ENCODE measurements around the gene ZFAND2B. TPM values are rescaled to one million over a fixed set of nuclear protein-coding genes. Genes with fewer than 3 reads are reported as not detected.

The ZFAND2B gene
- total RNA-seq, 1 donor from 2014 or later = 18.4 TPM

DNA sequence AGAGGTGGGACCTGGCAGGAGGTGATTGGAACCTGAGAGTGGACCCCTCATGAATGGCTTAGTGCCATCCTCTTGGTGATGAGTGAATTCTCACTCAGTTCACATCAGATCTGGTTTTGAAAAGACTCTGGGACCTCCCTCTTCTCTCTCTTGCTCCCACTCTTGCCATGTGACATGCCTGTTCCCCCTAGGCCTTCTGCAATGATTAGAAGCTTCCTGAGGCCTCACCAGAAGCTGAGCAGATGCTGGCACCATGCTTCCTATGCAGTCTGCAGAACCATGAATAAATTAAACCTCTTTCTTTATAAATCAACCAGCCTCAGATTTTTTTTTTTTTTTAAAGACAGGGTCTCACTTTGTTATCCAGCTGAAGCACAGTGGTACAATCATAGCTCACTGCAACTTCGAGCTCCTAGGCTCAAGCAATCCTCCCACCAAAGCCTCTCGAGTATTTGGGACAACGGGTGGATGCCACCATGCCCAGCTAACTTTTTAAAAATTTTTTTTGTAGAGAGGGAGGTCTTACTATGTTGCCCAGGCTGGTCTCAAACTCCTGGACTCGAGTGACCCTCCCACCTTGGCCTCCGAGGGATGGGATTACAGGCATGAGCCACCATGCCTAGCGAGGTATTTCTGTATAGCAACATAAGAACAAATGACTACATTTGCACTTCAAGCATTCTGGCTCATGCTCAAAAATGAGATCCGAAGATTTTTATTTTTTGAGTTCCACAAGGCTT lies 2.0 kb upstream of the ZFAND2B start:
- DNase-seq (ENCODE audit: low read depth) = no peak

DNA sequence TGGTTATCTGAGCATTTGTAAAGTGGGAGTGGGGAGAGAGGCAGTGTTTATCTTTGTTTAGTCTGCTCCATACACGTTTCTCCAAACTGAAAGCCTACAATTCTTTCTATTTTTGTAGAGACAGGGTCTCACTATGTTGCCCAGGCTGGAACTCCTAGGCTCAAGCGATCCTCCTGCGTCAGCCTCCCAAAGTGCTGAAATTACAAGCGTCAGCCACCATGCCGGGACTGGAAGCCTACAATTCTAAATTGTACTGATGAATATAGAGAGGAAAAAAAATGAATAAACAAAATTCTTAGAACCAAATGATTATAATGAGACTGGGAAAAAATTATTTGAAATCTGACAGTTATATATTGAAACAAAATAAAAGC lies 1.4 kb upstream of the ZFAND2B start:
- DNase-seq (ENCODE audit: low read depth) = no peak

DNA sequence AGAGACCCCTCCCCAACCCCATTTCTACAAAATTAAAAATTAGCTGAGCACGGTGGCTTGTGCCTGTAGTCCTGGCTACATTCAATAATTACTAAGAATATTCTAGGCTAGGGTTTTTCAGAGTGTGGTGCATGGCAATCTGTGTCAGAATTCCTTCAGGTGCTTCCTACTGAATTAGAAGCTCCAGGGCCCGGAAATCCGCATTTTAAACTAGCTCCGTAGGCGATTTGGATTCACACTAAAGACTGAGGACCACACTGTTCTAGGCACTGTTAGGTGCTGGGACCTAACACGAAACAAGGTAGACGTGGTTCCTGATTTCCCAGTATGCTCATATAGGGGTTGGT lies 628 bp upstream of the ZFAND2B start:
- DNase-seq (ENCODE audit: low read depth) = no peak

DNA sequence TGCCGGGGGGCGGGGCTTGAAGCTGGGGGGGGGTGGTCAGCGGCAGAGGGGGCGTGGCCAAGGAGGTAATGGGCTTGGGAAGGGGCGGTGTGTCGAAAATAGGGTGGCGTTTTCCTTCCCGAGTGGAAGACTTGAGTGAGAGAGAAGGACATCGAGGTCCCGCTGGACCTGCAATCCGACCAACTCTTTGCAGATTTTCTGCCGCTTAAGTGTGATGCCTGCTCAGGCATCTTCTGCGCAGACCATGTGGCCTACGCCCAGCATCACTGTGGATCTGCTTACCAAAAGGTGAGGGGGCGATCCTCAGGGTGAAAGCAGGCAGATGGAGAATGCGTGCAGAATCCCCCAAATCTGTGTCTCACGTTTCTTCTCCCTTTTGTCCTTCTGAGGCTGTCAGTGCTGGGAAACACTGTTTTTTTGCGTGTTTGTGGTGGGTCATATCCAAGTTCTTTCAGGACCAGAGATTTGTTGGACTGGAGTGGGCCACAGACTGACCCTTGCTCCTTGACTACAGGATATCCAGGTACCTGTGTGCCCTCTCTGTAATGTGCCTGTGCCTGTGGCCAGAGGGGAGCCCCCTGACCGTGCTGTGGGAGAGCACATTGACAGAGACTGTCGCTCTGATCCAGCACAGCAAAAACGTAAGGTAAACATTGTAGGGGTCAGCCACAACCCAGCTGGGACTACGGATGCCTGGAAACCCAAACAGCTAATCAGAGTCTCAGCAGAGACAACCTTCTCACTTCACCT lies 727 bp downstream of the ZFAND2B start:
- no peak for DNase-seq (ENCODE audit: low read depth)

DNA sequence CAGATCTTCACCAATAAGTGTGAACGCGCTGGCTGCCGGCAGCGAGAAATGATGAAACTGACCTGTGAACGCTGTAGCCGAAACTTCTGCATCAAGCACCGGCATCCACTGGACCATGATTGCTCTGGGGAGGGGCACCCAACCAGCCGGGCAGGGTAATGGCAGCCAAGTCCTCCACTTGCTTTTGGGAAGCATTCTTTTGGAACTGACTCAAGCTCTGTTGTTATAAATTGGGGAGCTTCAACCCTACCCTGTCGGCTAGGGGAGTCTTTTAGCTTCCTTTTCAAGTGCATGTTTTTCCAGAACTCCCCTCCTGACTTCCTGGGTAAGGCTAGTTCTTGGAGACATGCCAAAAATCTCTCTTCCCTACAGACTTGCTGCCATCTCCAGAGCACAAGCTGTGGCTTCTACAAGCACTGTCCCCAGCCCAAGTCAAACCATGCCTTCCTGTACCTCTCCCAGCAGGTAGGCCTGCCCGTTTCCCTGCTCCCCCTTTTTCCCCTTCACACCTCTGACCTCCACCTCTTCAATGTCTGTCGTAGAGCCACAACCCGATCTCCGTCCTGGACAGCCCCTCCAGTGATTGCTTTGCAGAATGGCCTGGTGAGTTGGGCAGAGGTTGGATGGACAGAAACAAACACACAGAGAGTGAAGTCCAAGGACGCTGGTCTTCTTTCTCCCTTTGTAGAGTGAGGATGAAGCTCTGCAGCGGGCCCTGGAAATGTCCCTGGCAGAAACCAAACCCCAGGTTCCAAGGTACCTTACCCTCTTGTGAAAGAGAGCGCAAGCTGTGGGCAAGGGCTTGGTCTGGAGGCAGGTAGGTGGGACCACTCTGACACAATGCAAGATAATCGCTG lies 1.5 kb downstream of the ZFAND2B start:
- peak; percentile 55 for DNase-seq (ENCODE audit: low read depth)

DNA sequence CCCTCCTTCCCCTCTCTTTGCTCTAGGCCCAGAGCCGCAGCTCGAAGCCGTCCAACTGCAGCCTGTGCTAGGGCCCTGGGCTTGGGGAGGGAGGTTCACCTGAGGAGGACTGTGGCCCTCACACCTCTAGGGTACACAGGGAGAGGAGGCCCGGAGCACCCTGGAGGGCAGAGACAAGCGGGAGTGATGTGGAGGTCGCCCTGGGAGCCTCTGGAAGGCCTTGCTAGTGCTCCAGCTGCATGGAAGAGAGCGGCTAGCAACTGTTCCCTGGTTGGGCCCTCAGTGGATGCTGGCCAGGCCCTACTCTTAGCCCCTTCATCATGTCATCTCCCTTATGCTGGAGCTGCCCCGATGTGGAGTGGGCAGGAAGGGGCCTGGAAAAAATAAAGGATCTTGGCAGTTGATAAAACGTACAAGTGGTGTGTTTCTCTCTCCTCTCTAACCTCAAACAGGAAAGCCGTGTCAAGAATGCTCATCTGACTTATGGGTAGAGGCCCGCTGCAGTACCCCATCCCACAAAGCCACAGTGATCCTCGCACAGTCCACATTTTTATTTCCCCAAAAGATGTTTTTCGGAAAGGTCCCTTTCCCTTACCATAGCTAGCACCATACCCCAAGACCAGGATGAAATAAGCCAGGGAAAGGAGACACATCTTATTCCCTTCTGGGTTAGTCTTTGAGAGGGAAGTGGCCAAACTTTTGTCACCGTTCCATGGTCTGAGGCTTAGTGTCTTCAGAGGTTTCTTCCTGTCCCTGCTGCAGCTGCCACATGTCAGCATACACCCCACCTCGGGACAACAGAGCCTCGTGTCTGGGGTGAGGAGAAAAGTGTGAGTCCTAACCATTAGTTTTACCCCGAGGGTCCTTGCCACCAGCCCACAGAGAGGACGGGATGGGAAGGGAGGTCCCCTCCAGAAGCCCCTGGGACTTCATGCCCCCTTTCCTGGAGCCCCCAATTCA lies 2.9 kb downstream of the ZFAND2B start:
- DNase-seq (ENCODE audit: low read depth) = no peak

DNA sequence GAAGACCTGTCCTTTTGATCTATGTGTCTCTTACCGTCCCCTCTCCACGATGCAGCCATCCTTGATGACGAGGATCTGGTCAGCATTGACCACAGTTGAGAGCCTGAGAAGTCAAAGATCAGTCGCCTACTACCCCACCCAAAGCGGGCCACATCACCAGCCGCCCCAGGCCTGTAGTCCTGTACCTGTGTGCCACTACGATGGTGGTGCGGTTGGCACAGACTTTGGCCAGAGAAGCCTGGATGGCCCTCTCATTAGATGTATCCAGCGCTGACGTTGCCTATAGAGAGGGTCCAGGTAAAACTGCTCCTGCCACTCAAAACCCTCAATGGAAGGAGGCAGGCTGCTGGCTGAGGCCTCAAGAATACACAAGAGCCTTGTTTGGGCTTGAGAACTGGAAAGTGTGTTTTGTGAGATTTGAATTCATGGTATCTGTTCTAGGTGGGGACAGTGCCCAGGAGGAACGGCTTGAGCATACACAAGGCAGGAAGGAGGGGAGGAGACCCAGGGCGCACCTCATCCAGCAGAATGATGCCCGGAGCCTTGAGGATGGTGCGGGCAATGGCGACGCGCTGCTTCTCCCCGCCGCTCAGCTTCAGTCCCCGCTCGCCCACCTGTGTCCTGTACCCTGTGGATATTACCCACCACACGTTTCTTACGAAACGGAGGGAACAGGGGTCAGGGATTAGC lies 3.8 kb downstream of the ZFAND2B start:
- DNase-seq (ENCODE audit: low read depth) = no peak

DNA sequence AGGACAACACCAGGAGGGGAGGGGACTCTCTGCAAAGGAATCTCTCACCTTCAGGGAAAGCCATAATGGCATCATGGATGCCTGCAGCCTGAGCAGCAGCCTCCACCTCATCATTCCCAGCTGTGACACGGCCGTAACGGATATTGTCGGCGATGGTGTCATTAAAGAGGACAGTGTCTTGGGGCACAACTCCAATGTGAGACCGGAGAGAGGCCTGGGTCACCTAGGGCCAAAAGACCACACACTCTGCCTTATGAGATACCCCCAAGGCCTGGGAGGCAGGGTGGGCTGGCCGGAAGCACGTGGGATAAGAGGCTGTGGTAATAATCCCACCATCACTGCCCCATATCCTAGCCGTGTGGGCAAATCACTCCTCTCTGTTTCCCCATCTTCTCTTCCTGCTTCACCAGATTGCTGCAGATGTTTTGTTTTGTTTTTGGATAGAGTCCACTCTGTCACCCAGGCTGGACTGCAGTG lies 4.3 kb downstream of the ZFAND2B start:
- no peak for DNase-seq (ENCODE audit: low read depth)

DNA sequence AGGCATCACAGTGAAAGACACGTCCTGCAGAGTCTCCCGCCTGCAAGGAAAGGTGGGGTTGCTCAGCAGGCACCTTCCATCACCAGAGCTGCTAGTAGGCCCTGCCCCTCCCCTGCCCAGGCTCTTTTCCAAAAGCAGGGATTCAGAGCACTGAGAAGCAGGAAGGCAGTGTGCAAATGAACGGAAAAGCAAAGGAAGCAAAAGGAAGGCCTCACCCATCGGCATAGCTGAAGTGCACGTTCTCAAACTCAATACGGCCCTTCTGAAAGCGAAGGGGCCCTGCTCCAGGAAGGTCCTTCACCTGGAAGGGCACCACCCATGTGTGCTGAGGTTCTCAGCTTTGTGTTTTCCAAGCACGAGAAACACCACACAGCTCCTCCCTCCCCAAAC lies 6.4 kb downstream of the ZFAND2B start:
- DNase-seq (ENCODE audit: low read depth) = no peak

DNA sequence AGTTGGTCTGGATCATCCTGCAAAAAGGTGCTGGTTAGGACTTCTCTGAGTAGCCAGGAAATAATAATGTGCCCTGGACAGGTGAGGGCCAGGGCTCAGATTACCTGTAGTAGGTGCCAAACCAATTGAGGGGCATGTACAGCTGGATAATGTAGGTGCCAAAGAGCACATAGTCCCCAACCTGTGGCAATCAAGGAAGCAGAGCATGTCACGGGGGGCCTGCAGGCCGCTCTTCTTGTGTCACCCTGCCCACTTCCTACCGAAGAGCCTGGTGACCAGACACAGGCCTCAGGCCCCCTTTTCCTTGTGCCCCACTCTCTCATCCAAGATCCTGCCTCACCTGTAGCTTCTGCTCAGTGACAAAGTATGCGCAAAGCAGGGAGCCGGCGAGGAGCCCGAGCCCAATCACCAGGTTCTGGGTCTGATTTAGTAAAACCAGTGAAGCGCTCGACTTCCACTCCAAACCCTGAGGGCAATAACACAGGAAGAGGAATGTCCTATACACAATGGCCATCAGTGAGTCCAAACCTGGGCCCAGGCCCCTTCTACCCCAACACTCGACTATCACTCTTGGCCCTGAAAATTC lies 7.0 kb downstream of the ZFAND2B start:
- DNase-seq (ENCODE audit: low read depth) = no peak

DNA sequence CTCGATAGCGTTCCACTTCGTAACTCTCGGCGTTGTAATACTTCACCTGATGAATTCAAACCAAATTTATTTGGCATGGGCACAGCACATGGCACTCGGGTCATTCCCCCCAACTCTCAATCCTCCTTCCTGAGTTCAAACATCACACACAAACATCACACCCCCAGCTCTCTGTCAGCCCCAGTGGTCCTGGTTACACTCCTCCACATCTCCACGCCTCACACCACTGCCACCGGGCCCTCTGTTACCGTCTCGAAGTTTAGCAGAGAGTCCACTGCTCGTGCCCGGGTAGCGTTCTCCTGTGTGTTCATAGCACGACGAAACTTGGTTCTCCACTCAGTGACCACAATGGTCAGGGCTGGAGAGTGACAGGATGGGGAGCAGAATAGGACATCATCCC lies 7.6 kb downstream of the ZFAND2B start:
- DNase-seq (ENCODE audit: low read depth) = no peak

DNA sequence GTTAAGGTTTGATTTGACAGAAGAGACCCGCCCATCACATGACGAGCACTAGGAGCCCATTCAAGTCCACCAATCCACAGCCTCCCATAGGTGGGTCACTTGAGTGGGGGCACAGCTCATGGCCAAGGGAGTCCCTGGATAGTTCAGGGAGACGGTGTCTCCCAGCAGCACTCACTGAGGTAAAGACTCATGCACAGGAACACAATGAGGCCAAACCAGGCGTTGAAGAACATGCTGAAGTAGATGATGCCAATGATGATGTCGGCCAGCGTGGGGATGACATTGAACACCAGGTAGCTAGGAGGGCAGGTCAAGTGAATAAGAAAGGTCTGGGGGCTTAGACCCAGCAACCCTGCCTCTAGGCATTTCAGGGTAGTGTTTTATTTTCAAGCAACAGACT lies 8.2 kb downstream of the ZFAND2B start:
- no peak for DNase-seq (ENCODE audit: low read depth)

DNA sequence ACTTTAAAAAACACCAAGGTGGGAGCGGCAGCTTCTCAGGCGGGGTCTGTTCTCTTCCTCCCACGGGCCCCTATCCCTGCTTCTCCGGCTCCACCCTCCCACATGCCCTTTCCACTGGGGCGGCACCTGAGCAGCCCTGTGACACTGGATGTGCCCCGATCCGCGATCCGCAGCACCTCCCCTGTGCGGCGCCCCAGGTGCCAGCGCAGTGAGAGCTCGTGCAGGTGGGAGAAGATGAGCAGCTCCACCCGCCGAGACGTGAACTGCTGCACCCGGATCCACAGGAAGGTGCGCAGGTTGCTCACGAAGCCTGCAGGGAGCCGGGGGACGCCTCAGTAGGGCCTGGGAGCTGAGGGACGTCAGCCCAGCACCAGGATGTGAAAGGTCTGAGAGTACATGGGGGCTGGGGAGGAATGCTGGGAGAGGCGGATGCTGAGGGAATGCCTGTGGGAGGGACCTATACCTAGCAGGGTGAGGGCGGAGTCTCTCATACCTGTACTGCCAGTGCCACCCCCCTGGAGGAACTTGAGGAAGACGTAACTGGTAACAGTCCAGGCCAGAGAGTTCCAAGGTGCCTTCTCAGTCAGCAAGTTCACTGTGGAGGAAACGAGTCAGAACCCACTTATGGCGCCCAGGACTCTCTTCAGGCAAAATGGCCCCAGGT lies 9.4 kb downstream of the ZFAND2B start:
- DNase-seq (ENCODE audit: low read depth) = no peak

DNA sequence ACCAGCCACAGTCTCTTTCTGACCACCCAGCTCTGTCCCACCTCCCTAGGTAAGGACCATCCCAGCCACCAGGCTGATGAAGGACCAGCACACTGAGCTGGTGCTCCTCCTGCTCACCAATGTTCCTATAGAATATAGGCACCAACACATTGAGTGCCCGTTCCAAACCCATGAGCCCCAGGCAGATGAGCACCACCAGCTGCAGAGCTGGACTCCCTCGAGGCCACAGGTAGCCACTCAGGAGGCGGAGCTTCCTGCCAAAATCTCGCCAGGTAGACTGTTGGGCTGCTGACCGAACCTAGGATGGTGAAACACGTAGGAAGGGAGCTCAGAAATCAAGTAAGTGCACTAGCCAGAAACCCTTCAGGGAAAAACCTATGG lies 9.9 kb downstream of the ZFAND2B start:
- DNase-seq (ENCODE audit: low read depth) = no peak

DNA sequence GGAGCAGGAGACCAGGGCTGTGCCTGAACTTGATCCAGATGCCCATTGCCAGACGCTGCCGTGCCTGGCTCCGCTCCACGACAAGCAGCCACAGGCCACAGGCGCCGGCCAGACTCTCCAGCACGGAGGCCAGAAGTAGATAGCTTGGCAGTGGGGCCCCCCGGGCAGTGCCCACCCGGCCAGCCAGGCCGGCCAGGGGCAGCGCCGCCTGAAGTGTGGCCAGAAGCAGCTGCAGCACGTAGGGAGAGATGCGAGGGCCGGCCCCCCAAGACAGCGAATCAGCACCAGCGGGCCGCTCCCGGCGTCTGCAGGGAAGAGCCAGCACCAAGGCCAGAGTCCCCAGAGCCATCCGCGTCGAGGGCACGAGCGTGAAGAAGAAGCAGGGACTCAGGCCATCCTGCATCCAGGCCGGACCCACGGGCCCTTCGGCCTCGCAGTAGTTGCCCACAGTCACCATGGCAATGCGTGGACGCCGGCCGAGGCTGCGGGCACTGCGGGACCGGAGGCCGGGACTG lies 11.7 kb downstream of the ZFAND2B start:
- DNase-seq (ENCODE audit: low read depth) = peak; percentile 39

DNA sequence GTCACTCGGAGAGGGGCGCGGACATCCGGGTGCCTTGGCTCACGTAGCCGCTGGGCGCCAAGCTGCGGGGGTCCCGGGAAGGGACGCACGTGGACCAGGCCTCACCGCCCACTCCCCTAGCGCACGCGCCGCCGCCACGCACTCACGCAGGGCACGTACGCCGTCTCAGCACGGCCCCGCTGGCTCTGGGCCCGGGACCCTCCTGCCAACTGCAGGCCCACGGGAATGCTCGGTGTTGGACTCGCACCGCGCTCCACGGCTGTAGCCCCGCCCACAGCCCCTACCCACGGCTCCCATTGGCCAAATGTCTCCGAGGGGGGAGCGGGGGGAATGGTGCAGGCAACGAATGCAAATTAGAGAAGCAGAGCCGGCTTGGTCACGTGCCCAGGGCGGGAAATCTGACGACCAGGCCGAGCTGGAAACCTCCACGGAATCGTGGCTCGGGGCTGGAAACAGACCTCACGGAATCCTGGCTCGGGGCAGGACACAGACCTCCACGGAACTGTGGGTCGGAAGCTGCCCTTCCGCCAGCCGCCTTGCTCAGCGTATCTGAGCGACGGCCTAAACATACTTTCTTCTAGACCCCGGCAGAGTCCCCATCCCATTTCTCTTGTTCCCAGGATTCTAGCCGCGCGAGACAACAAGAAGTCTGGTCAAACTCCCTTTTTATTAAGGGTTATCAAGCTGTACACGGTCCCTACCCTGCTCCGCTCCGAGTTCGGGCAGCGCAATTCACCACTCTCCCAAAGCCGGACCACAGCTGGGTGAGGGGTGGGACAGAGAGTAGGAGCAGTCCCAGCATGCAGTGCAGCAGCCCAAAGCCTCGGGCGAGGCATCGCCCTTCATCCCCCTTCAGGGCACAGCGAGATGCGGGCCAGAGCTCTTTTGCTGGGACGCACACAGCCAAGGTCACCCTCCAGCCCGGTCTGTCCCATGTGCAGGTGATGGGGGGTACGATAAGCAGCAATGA lies 12.4 kb downstream of the ZFAND2B start, which contains the start of gene ABCB6:
Gene ABCB6 (minus strand): TSS at position 227 of the 970 bp plus-strand sequence. CDS start 285 bp downstream, outside the sequence.
- DNase-seq (ENCODE audit: low read depth) = peak; percentile 72

DNA sequence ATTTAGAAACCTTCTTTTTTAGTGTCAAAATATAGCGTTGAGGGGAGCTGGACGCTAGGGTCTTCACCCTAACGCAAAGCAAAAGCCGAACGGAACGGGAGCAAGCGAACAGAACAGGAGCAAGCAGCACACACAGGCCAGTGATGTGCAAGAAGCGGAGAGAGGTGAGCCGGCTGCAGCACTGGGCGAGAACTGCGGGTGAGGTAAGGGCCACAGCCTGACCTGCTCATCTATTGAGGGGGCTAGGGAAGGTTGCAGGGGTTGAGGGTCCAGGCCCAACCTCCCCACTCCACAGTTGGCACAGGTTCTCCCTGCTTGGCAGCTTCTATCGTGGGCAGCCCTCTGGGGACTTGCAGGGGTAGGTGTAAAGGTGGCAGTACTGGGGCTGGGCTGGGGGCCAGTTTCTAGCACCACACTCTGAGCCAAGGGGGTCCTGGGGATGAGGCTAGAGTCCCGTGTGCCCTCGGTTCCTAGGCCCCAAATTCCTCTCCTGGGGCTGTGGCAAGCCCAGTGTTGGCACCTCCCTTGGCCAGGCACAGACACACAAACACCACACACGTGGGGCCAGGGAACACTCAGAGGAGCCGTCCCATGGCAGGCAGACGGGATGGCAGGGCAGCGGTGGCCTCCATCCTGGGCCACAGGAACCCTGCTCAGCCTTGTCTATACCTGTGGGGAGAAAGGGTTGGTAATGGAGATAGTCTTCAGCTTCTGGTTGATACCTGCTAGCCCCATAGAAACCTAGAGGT lies 13.4 kb downstream of the ZFAND2B start:
- no peak for DNase-seq (ENCODE audit: low read depth)

All from renal cortical epithelial cell (primary cell).